Transverse colon (tissue), 4 donors: Measurements from ENCODE around the gene SBF2.

ENCODE experiments used
- EP300 ChIP-seq: sonication (generic); formaldehyde crosslinking; IDR thresholded peaks from one replicate; pipeline ENCODE4 v1.6.1; 2017; ENCODE audit warnings: antibody characterized with exemption, low read depth
- POLR2A ChIP-seq: fragments of 450-650 bp; IDR thresholded peaks from one replicate; pipeline ENCODE4 v1.6.1; 2016; ENCODE audit warnings: antibody characterized with exemption, mild to moderate bottlenecking, moderate library complexity
- POLR2AphosphoS5 ChIP-seq, 3 donors: sonication (generic); formaldehyde crosslinking; IDR thresholded peaks; one replicate each; pipeline ENCODE4 v1.6.1; 2016; ENCODE audit warnings: antibody characterized with exemption in 3 of 3
- TF ChIP-seq, protein P1 (sequence below), 5 experiments: fragments of 200-600 bp in 3 of 5; fragments of 450-650 bp in 2 of 5; sonication (generic) in 3 of 5; IDR thresholded peaks; 1 replicate in 2 of 5; 2 replicates in 3 of 5; pipeline ENCODE4 v1.5.1; 2016 to 2017; ENCODE audit warnings: antibody characterized with exemption in 5 of 5, inconsistent platforms in 3 of 5, mild to moderate bottlenecking in 2 of 5, moderate library complexity in 1 of 5

DNA sequence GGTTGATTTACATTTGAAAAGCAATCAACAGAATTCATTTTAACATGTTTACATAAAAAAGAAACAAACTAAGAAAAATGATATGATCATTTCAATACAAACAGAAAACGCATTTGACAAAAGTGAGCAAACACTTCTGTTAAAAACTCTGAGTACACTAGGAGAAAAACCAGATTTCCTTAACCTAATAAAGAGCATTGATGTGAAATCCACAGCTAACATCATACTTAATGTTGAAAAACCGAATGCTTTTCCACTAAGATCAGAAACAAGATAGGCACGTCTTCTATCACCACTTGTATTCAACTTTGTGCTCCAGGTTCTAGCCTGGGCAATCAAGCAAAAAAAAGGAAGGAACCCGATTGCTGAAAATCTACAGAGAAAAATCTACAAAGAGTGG lies 227.6 kb downstream of the SBF2 start:
- TF ChIP-seq, protein P1, sequence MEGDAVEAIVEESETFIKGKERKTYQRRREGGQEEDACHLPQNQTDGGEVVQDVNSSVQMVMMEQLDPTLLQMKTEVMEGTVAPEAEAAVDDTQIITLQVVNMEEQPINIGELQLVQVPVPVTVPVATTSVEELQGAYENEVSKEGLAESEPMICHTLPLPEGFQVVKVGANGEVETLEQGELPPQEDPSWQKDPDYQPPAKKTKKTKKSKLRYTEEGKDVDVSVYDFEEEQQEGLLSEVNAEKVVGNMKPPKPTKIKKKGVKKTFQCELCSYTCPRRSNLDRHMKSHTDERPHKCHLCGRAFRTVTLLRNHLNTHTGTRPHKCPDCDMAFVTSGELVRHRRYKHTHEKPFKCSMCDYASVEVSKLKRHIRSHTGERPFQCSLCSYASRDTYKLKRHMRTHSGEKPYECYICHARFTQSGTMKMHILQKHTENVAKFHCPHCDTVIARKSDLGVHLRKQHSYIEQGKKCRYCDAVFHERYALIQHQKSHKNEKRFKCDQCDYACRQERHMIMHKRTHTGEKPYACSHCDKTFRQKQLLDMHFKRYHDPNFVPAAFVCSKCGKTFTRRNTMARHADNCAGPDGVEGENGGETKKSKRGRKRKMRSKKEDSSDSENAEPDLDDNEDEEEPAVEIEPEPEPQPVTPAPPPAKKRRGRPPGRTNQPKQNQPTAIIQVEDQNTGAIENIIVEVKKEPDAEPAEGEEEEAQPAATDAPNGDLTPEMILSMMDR (IDR thresholded peaks at IDR 0.05) = no peak
- no peak for TF ChIP-seq POLR2A
- TF ChIP-seq POLR2AphosphoS5 (IDR thresholded peaks at IDR 0.05) = no peak
- no peak for TF ChIP-seq EP300
